GM13977 (cell line): ENCODE measurements around the gene NDUFA5.

ENCODE experiments used
- DNase-seq: peaks from one replicate; pipeline ENCODE4 v3.0.0; 2012; ENCODE audit warnings: low spot score
- CTCF ChIP-seq: IDR thresholded peaks from 2 replicates; pipeline ENCODE4 v1.5.1; 2012; ENCODE audit warnings: mild to moderate bottlenecking, control low read depth; ENCODE audit not compliant: insufficient read depth; ENCODE audit errors: extremely low read depth, missing control alignments
- in situ Hi-C: fragments of 300-500 bp; cut with MboI; formaldehyde crosslinking; loops from one replicate; pipeline ENCODE4 v1.12.0; 2022; ENCODE audit warnings: low sequenced_read_pairs, low pct_unique_long_range_greater_than_20kb, mixed read lengths, inconsistent platforms; ENCODE audit not compliant: unreplicated experiment

Gene NDUFA5

GRCh38 chr7:123598657-123599056, 41.0 kb upstream of the NDUFA5 start:
- in situ Hi-C loops: no loop called here
- no peak for TF ChIP-seq CTCF
- no peak for DNase-seq

GRCh38 chr7:123594813-123595241, 37.2 kb upstream of the NDUFA5 start:
- TF ChIP-seq CTCF: no peak
- in situ Hi-C loops: no loop called here

GRCh38 chr7:123588376-123588775, 30.8 kb upstream of the NDUFA5 start:
- no peak for TF ChIP-seq CTCF
- in situ Hi-C loops: no loop called here
- DNase-seq: no peak

More at GRCh38 chr7:123594813-123595241, 37.2 kb upstream of the NDUFA5 start:
- no peak for DNase-seq

GRCh38 chr7:123583821-123584220, 26.2 kb upstream of the NDUFA5 start:
- no peak for DNase-seq
- no peak for TF ChIP-seq CTCF
- in situ Hi-C loops: no loop called here

- DNase-seq: no peak
- in situ Hi-C loops: no loop called here
- no peak for TF ChIP-seq CTCF
These were observed 23.5 kb upstream of the NDUFA5 start for GRCh38 chr7:123581162-123581459.

- in situ Hi-C loops: no loop called here
- peak; percentile 11 for DNase-seq
- TF ChIP-seq CTCF: peak; percentile 55
These were observed 23.0 kb upstream of the NDUFA5 start for GRCh38 chr7:123580406-123581161.
